A549 (cell line): ENCODE results near the gene OR2G2.

ENCODE experiments used
- NFE2L2 ChIP-seq: fragments of 150-350 bp; conservative IDR thresholded peaks from 2 replicates; pipeline ENCODE4 v1.6.1; 2014; ENCODE audit warnings: low read length
- NR3C1 ChIP-seq: fragments of >200 bp; sonication (Bioruptor Twin); formaldehyde crosslinking; IDR thresholded peaks from 3 replicates; pipeline ENCODE4 v1.6.1; 2017
- POLR2A ChIP-seq: IDR thresholded peaks from 2 replicates; pipeline ENCODE4 v1.6.1; 2012; ENCODE audit warnings: mild to moderate bottlenecking, low read length
- RAD21 ChIP-seq, 2 experiments: fragments of >200 bp in 1 of 2; sonication (Bioruptor Twin) in 1 of 2; formaldehyde crosslinking in 1 of 2; IDR thresholded peaks in 1 of 2; conservative IDR thresholded peaks in 1 of 2; 2 replicates in 1 of 2; 3 replicates in 1 of 2; pipeline ENCODE4 v1.6.1; 2012 to 2018; ENCODE audit warnings: inconsistent platforms in 1 of 2
- RFX5 ChIP-seq: fragments of 450-650 bp; IDR thresholded peaks from 2 replicates; pipeline ENCODE4 v1.7.1; 2014; ENCODE audit warnings: antibody characterized with exemption, mild to moderate bottlenecking, moderate library complexity
- TF ChIP-seq, protein P1 (sequence below): fragments of >200 bp; sonication (Bioruptor Twin); formaldehyde crosslinking; IDR thresholded peaks from 3 replicates; pipeline ENCODE4 v1.6.1; 2016
- TF ChIP-seq, protein P2 (sequence below): fragments of >200 bp; sonication (Bioruptor Twin); formaldehyde crosslinking; IDR thresholded peaks from 3 replicates; pipeline ENCODE4 v1.5.1; 2016

DNA sequence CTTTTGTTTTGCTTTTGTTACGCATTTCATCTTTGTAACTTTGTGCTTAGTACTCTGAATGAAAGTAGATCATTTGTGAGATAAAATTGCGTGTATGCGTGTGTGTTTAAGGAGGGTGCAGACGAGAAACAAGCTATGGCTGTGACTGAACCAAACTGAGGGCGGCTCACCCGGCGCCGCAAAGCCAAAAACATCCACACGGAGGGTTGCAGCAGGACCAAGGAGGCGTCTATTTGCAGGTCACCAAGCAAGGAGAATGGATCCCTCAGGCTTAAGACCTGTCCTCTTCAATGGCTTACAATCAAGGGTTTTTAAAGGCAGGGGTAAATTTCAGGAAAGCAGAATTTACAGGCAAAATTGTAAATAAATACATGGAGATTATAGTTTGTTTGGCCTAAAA lies 26.4 kb upstream of the OR2G2 start:
- no peak for TF ChIP-seq NFE2L2
- TF ChIP-seq RAD21 (conservative IDR thresholded peaks at IDR 0.05 in 1 of 2, IDR thresholded peaks at IDR 0.05 in 1 of 2): no peak
- TF ChIP-seq, protein P1, sequence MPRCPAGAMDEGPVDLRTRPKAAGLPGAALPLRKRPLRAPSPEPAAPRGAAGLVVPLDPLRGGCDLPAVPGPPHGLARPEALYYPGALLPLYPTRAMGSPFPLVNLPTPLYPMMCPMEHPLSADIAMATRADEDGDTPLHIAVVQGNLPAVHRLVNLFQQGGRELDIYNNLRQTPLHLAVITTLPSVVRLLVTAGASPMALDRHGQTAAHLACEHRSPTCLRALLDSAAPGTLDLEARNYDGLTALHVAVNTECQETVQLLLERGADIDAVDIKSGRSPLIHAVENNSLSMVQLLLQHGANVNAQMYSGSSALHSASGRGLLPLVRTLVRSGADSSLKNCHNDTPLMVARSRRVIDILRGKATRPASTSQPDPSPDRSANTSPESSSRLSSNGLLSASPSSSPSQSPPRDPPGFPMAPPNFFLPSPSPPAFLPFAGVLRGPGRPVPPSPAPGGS: no peak
- TF ChIP-seq, protein P2, sequence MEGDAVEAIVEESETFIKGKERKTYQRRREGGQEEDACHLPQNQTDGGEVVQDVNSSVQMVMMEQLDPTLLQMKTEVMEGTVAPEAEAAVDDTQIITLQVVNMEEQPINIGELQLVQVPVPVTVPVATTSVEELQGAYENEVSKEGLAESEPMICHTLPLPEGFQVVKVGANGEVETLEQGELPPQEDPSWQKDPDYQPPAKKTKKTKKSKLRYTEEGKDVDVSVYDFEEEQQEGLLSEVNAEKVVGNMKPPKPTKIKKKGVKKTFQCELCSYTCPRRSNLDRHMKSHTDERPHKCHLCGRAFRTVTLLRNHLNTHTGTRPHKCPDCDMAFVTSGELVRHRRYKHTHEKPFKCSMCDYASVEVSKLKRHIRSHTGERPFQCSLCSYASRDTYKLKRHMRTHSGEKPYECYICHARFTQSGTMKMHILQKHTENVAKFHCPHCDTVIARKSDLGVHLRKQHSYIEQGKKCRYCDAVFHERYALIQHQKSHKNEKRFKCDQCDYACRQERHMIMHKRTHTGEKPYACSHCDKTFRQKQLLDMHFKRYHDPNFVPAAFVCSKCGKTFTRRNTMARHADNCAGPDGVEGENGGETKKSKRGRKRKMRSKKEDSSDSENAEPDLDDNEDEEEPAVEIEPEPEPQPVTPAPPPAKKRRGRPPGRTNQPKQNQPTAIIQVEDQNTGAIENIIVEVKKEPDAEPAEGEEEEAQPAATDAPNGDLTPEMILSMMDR: no peak
- TF ChIP-seq NR3C1: no peak
- no peak for TF ChIP-seq POLR2A
- TF ChIP-seq RFX5: no peak
